DLD1 (cell line): ENCODE data around the gene ADGRL3.
"Not testable (repeated sequence)": the region's sequence is repeated elsewhere in the genome, so short reads cannot be mapped to it uniquely, and the experiment has no call there.

Experiments
- in situ Hi-C: cut with HindIII; loops from 2 replicates; pipeline ENCODE4 v1.10.0; 2017; ENCODE audit warnings: low sequenced_read_pairs

Gene ADGRL3

GRCh38 chr4:61596606-61597340, 396.6 kb downstream of the ADGRL3 start:
- in situ Hi-C loops: no loop called here

GRCh38 chr4:61603086-61603485, 403.0 kb downstream of the ADGRL3 start:
- in situ Hi-C loops: no loop called here

DNA sequence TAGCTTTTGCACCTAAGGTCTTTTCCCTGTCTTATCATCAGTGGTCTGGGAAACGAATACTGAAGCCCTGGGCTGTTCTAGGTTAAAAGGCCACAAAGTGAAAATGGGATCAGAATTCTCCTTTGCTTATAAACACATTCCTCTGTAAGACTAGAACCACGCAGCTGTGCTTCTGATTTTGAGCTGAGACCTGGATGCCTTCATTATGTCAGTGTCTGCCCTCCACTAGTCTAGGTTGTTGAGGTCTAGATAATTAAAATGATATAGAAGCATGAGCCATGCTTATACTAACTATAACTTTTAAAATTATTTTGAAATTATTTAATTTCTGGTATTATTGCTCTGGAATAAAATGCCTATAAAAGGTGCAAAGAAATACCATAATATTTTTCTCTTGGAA, 403.9 kb downstream of the ADGRL3 start:
- in situ Hi-C loops: no loop called here

GRCh38 chr4:61605984-61606383, 405.9 kb downstream of the ADGRL3 start:
- in situ Hi-C loops: no loop called here

DNA sequence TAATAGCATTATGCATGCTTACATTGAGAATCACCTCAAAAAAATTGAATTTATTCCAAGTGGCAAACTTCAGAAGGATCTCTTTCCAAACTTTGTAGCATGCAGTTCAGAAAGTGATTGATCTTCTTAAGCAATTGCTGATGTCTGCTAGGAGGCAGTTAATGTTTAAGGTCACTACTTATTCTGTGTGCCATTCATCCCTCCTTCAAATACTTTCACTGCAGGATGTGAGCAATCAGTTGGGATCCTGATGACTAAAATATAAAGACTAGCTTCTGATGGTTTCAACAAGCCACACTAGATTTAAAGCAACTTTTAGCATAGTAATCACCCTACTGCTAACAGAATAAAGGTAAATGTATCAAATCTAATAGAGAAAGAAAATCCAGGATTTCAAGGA, 414.1 kb downstream of the ADGRL3 start:
- in situ Hi-C loops: no loop called here

DNA sequence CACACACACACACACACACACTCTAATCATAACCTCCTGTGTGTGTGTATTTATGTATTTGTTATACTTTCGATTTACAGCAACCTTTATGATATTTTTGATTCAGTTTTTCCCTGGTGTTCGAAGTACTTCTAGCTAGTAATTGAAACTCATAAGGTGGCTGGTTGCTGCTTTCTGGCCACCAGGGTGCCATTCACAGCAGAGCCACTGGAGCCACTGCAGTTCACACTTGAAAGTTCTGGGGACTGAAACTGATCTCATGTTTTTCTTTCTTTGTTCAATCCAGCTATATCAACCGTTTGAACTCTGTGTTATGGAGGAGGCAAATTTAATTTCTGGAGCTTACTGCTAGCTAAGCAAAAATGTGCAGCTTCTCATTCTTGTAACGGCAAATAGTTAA, 419.4 kb downstream of the ADGRL3 start:
- in situ Hi-C loops: no loop called here

GRCh38 chr4:61628282-61628681, 428.2 kb downstream of the ADGRL3 start:
- in situ Hi-C loops: no loop called here

DNA sequence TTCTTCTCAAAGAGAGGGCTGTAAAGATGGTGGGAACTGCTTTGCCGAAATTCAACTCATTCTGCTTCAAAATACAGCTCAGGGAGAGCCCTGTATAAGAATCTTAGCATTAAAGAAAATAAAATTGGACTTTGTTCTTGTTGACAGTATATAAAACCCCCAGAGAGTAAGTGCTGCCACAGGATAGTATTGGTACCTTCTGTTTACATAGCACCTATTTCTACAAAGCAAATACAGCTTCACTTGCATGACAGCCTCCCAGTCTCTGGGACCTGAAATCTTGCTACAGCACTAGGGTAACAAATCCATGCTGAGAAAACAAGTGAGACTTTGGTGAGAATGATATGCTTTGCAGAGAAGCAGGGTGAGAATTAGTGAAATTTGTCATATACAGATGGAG, 428.6 kb downstream of the ADGRL3 start:
- in situ Hi-C loops: no loop called here

- in situ Hi-C loops: no loop called here
Observed at GRCh38 chr4:61630548-61630947, 430.4 kb downstream of the ADGRL3 start.

GRCh38 chr4:61638591-61638990, 438.5 kb downstream of the ADGRL3 start:
- in situ Hi-C loops: no loop called here

DNA sequence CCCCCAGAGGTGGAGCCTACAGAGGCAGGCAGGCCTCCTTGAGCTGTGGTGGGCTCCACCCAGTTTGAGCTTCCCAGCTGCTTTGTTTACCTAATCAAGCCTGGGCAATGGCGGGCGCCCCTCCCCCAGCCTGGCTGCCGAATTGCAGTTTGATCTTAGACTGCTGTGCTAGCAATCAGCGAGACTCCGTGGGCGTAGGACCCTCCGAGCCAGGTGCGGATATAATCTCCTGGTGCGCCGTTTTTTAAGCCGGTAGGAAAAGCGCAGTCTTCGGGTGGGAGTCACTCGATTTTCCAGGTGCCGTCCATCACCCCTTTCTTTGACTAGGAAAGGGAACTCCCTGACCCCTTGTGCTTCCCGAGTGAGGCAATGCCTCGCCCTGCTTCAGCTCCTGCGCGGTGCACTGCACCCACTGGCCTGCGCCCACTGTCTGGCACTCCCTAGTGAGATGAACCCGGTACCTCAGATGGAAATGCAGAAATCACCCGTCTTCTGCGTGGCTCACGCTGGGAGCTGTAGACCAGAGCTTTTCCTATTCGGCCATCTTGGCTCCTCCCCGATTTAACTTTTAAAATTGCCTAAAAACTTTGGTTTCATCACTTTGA, 446.7 kb downstream of the ADGRL3 start:
- in situ Hi-C loops: not testable (repeated sequence)

DNA sequence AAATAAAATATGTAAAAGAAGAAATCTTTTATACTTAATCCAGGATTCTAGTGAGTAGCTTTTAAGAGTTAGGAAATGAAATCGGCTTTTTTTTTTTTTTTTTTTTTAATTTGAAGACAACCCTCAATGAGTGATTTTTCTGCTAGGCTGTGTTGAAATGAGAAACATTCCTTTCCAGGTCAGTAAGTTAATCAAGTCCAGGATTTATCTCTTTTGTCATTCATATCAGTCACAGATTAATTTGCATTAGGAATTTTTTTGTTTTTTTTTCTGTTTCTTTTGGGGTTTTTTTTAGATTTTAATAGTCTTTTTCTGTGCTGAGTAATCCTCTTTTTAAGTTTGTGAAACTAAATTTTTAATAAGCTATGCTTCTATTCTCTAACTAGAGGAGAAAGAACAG, 448.1 kb downstream of the ADGRL3 start:
- in situ Hi-C loops: no loop called here

DNA sequence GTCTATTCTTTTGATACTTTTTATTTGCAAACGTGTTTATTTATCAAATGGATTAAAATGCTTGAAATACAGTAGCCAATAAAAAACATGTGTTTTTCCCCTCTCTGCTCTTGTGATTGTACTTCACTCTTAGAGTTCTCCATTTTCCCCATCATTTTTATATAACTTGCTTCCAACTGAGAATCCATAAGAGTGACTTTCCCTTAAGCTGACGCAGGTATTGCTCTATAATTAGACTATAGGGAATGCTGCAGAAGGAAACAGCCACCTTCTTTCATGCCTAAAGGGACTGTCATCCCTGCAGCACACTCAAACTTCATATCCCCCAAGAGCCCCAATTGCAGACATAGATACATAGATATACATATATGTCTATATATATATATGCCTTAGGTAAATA, 456.9 kb downstream of the ADGRL3 start:
- in situ Hi-C loops: no loop called here

- in situ Hi-C loops: no loop called here
Observed at GRCh38 chr4:61661960-61662359, 461.8 kb downstream of the ADGRL3 start.

GRCh38 chr4:61662362-61662761, 462.2 kb downstream of the ADGRL3 start:
- in situ Hi-C loops: no loop called here

DNA sequence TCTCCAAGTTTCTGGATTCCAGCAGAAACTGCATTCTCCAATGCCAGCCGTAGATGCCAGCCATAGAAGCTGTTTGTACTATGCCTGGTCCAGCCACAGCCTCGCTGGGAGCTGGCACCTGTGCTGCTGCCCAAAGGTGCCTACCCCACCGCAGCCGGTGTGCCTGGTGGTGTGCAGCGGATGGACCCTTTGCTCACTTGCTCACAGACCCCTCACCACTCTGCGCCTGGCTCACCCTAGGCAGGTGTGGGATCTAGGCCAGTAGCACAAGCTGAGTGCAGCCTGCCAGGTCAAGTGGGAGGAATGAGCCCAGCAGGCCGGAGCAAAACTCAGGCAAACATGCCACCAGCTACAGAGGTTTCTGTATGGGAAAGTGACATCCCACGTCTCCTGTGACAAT, 463.2 kb downstream of the ADGRL3 start:
- in situ Hi-C loops: no loop called here

- in situ Hi-C loops: no loop called here
Observed at GRCh38 chr4:61665649-61666048, 465.5 kb downstream of the ADGRL3 start.

- in situ Hi-C loops: no loop called here
Observed at GRCh38 chr4:61666244-61666643, 466.1 kb downstream of the ADGRL3 start.

DNA sequence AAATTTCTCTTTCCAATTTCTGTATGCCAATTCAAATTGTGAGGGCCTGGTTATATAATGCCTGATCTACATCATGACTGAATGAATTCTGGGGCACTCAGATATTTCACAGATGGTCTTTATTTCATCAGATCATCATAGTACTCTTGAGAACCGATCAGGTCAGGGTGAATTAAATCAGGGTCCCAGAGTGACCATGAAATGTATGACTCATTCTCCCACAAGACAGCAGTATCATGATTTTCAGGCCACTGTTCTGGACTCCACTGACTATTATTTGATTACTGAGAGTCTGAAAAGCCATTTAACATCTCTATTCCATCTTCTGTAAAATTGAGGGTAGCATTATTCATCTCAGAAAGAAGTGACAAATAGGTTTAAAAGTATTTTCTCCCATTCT, 471.5 kb downstream of the ADGRL3 start:
- in situ Hi-C loops: no loop called here

DNA sequence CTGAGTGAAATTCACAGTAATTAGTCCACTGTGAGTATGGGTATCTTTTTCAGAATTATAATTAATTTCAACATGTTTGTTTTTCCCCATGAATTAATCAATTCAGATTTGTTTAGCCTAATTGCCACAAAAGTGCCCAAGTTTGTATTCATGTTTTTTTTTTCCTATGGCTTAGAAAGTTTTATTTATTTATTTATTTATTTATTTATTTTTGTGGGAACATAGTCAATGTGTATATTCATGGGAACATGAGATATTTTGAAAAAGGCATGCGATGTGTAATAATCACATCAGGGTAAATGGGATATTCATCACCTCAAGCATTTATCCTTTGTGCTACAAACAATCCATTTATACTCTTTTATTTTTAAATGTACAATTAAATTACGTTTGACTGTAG, 475.3 kb downstream of the ADGRL3 start:
- in situ Hi-C loops: no loop called here

DNA sequence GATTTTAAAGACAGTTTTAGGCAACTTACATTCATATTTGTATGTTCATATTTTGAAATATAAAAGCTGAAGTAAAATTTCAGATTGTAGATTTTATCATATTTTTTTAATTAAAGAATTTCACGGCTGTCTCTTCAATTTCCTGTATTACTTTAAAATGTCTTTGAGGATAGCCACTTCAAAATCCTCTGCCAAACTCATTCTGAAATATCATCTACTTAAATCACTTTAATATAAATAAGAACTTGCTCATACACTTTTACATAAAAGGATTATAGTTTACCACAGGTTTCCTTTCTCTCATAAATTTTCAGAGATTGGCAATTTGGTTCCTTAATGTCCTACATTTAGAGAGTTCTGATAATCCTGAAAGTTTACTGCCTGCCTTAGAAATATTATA, 478.2 kb downstream of the ADGRL3 start:
- in situ Hi-C loops: no loop called here

DNA sequence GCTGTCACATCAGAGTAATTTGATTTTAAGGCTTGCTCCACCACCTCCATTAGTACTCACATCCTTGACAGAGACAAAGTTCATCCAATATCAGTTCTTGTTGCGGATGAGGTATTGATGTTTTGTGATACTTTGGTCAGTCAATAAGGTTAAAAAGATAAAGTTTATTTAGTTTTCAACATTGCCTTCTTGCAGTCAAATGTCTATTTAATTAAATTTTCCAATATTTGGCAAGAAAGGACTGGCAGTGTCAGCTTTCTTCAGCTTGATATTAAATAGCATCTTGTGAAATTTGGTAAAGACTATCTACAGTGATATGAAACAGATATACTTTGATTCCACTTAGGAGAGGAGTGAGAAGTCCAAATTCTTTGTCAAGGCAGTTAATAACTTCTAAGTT, 493.4 kb downstream of the ADGRL3 start:
- in situ Hi-C loops: no loop called here

DNA sequence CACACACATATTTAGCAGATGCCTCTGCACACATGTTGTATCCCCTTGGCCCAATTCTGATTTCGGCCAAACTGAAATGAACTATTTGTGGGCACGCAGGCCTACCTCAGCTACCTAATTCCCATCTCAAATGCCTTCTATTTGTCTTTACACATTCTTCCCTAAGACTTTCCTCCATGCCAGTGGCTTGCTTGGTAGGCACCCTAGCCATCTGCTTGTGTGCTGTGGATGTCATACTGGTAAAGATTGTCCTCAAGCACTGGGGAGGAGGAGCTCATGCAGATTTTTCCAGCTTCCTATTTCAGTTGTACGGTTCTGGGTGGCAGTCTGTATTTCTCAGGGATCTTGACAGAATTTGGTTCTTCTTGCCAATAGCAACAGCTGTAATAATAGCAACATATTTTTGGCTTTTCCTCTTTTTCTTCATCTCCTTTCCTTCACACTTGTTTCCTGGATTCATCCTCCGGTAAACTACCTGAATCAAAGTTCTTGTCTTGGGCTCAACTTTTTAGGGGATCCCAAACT, 514.3 kb downstream of the ADGRL3 start:
- in situ Hi-C loops: no loop called here
